Left colon (tissue), 2 donors: ENCODE results near the gene COX11. TPM values are rescaled to one million over a fixed set of nuclear protein-coding genes. Genes with fewer than 3 reads are reported as not detected.

ENCODE experiments used
- ATAC-seq: fragments of 200-7000 bp; cut with Tn5 transposase; one replicate; pipeline ENCODE4 v1.9.1; 2020; ENCODE audit warnings: mild to moderate bottlenecking, moderate library complexity
- DNase-seq, 2 donors: peaks; one replicate each; pipeline ENCODE4 v3.0.0-alpha.2; 2020
- intact Hi-C, 2 donors: fragments of 100-400 bp; cut with DNase I in 1 of 2; cut with micrococcal nuclease in 1 of 2; formaldehyde crosslinking; loops; one replicate each; pipeline versions ENCODE4 v1.11.2 to v1.14.0; 2022; cut with DNase I, micrococcal nuclease
- long read RNA-seq: library from polyadenylated mRNA; unstranded; transcript quantifications from one replicate; pipeline ENCODE4 v2.0.0, GENCODE V29; 2021
- total RNA-seq, 2 donors: library from RNA; stranded (reverse); fragmentation: NEBNext Ultra II Directional; extraction: Animal tissue kit (Norgen Biotek cat#: 25700); gene quantifications; one replicate each; pipeline ENCODE4 v1.2.1, GENCODE V29; 2021
- donor health status: DM: no; HTN: no; CAD: no.
- donor health status: DM: yes; HTN: yes; CAD: no.

The COX11 gene
- 10 to 100 TPM; 43.6 to 65.7 TPM for total RNA-seq
- long read RNA-seq, transcript COX11-202 (3 exons, 1,108 nt): minor isoform, 6 of 70 reads
- long read RNA-seq, transcript COX11-201 (4 exons, 2,497 nt): major isoform, 57 of 70 reads
- long read RNA-seq, partial matches to known transcripts: 0 of 70 reads
- long read RNA-seq, other reads (novel, unspliced or antisense): 3 of 70 reads

GRCh38 chr17:54968262-54968987 is at the start of gene COX11, which contains the start of gene STXBP4:
Gene COX11 (minus strand): TSS chr17:54968654. CDS start chr17:54968646, 8 bp downstream.
Gene STXBP4 (plus strand): TSS chr17:54968765. CDS start chr17:54986220, 17,455 bp downstream.
- ATAC-seq (peak; percentile 94), DNase-seq (peak; percentile 95 to 96)
- intact Hi-C loops: no loop called here

GRCh38 chr17:55005520-55005919 is 37.1 kb upstream of the COX11 start:
- intact Hi-C loops: no loop called here
- ATAC-seq (no peak), DNase-seq (no peak)

- intact Hi-C loops: no loop called here
- DNase-seq: no peak
- no peak for ATAC-seq
These were observed 36.0 kb upstream of the COX11 start for GRCh38 chr17:55004484-55004883.

- no peak for ATAC-seq
- DNase-seq: no peak
- intact Hi-C loops: no loop called here
These were observed 34.0 kb upstream of the COX11 start for GRCh38 chr17:55002458-55002857.

GRCh38 chr17:54996441-54996840 is 28.0 kb upstream of the COX11 start:
- DNase-seq: no peak
- ATAC-seq: no peak
- intact Hi-C loops: loop anchor here in 1 of 2 donors (10.0 kb wide), 1 partner anchor 238 kb away; no protein-coding TSS in a partner anchor

GRCh38 chr17:54992797-54993639 is 24.6 kb upstream of the COX11 start:
- intact Hi-C loops: loop anchor here in 1 of 2 donors (5.0 to 10.0 kb wide), 3 partner anchors 242 to 354 kb away; no protein-coding TSS in a partner anchor
- DNase-seq: no peak
- peak; percentile 72 for ATAC-seq

GRCh38 chr17:54991567-54991966 is 23.1 kb upstream of the COX11 start:
- intact Hi-C loops: loop anchor here in 1 of 2 donors (5.0 to 10.0 kb wide), 3 partner anchors 243 to 356 kb away; no protein-coding TSS in a partner anchor
- ATAC-seq: no peak
- no peak for DNase-seq

GRCh38 chr17:54990118-54990517 is 21.7 kb upstream of the COX11 start:
- DNase-seq: no peak
- intact Hi-C loops: loop anchor here in 1 of 2 donors (5.0 to 10.0 kb wide), 3 partner anchors 245 to 357 kb away; no protein-coding TSS in a partner anchor
- ATAC-seq: no peak

- intact Hi-C loops: loop anchor here in 1 of 2 donors (10.0 kb wide), 1 partner anchor 529 kb away; the partner anchor contains the start of gene SMIM36
- ATAC-seq (no peak), DNase-seq (no peak)
These were observed 17.0 kb upstream of the COX11 start for GRCh38 chr17:54985476-54985875.

GRCh38 chr17:54983260-54983659 is 14.8 kb upstream of the COX11 start:
- ATAC-seq (no peak), DNase-seq (no peak)
- intact Hi-C loops: loop anchor here in 1 of 2 donors (10.0 kb wide), 1 partner anchor 532 kb away; the partner anchor contains the start of gene SMIM36

GRCh38 chr17:54982399-54982798 is 13.9 kb upstream of the COX11 start:
- ATAC-seq (no peak), DNase-seq (no peak)
- intact Hi-C loops: loop anchor here in 1 of 2 donors (10.0 kb wide), 1 partner anchor 532 kb away; the partner anchor contains the start of gene SMIM36

GRCh38 chr17:54980375-54980774 is 11.9 kb upstream of the COX11 start:
- DNase-seq (no peak), ATAC-seq (no peak)
- intact Hi-C loops: loop anchor here in 1 of 2 donors (10.0 kb wide), 1 partner anchor 534 kb away; the partner anchor contains the start of gene SMIM36

- no peak for DNase-seq
- ATAC-seq: no peak
- intact Hi-C loops: loop anchor here in 1 of 2 donors (10.0 kb wide), 1 partner anchor 535 kb away; the partner anchor contains the start of gene SMIM36
These were observed 11.2 kb upstream of the COX11 start for GRCh38 chr17:54979657-54980056.

- ATAC-seq: no peak
- no peak for DNase-seq
- intact Hi-C loops: no loop called here
These were observed 9.3 kb upstream of the COX11 start for GRCh38 chr17:54977744-54978143.

- intact Hi-C loops: no loop called here
- no peak for DNase-seq
- ATAC-seq: no peak
These were observed 7.9 kb upstream of the COX11 start for GRCh38 chr17:54976316-54976715.

GRCh38 chr17:54974759-54975158 is 6.3 kb upstream of the COX11 start:
- intact Hi-C loops: no loop called here
- DNase-seq (no peak), ATAC-seq (no peak)

GRCh38 chr17:54972406-54973138 is 4.1 kb upstream of the COX11 start:
- intact Hi-C loops: no loop called here

GRCh38 chr17:54971901-54972300 is 3.4 kb upstream of the COX11 start:
- DNase-seq: no peak
- intact Hi-C loops: no loop called here
- ATAC-seq: no peak

More at GRCh38 chr17:54972406-54973138, 4.1 kb upstream of the COX11 start:
- ATAC-seq (no peak), DNase-seq (no peak)
